ENCODE data around the gene CACNA2D4. TPM values are rescaled to one million over a fixed set of nuclear protein-coding genes. Genes with fewer than 3 reads are reported as not detected.

Gene CACNA2D4
- total and polyA plus RNA-seq, 2 donors (not counting 3 experiments of a cell fraction or from before 2014, with no cell fraction given) = 0.58 to 0.73 TPM

GRCh38 chr12:1795221-1795784, 123.1 kb downstream of the CACNA2D4 start:
- TF ChIP-seq EZH2 (IDR thresholded peaks at IDR 0.05; ENCODE audit: borderline replicate concordance, low read depth, low read length, severe bottlenecking) = no peak
- TF ChIP-seq MYC (IDR thresholded peaks at IDR 0.05; ENCODE audit: low read depth, low read length) = no peak
- TF ChIP-seq FOS (IDR thresholded peaks at IDR 0.05; ENCODE audit: borderline replicate concordance, insufficient read depth, low read length) = no peak
- no peak for TF ChIP-seq POLR2AphosphoS5 (IDR thresholded peaks at IDR 0.05; ENCODE audit: insufficient read depth, low read depth, low read length)
- no peak for TF ChIP-seq CTCF (IDR thresholded peaks at IDR 0.05; ENCODE audit: extremely low read depth in 1 of 2, insufficient read depth in 1 of 2, low read depth in 1 of 2, low read length in 2 of 2)
- TF ChIP-seq GATA2 (IDR thresholded peaks at IDR 0.05; ENCODE audit: insufficient read depth, insufficient read length, low read depth, low read length) = no peak
- TF ChIP-seq POLR2A (IDR thresholded peaks at IDR 0.05; ENCODE audit: low read depth, low read length) = no peak
- TF ChIP-seq MAX (IDR thresholded peaks at IDR 0.05; ENCODE audit: insufficient read depth, insufficient read length) = no peak
- no peak for TF ChIP-seq JUN (IDR thresholded peaks at IDR 0.05; ENCODE audit: borderline replicate concordance, insufficient read depth, insufficient read length, low read depth)
- H3K9me1 ChIP-seq (replicated peaks; ENCODE audit: control insufficient read depth, extremely low read depth, insufficient read depth, low read length) = no peaks in the 10 kb centered on the region
- intact Hi-C loops (cut with micrococcal nuclease) (no loop called here), dilution Hi-C loops (cut with MboI; ENCODE audit: extremely low pct_ligation_motif_present, low sequenced_read_pairs) (no loop called here)
- no peaks in the 10 kb centered on the region for H3K27me3 ChIP-seq (ENCODE audit: control insufficient read depth in 2 of 2, insufficient read depth in 2 of 2, low read length in 2 of 2)
- no peak for DNase-seq (ENCODE audit: low read depth, low spot score)
- H3K9me3 ChIP-seq (replicated peaks; ENCODE audit: control insufficient read depth, insufficient read depth, low read length) = no peaks in the 10 kb centered on the region
- ChIA-PET CTCF (interaction anchor here (0.6 to 8.1 kb wide), 13 partner anchors 10 to 789 kb away, joined by 3 to 226 read pairs (median 3); partner anchors contain the start of gene DCP1B), POLR2A (no interaction called here)
- FAIRE-seq = no peak
- H3K79me2 ChIP-seq (ENCODE audit: control insufficient read depth, insufficient read depth, low read length) = no peaks in the 10 kb centered on the region
- H4K20me1 ChIP-seq (replicated peaks; ENCODE audit: control insufficient read depth, extremely low read depth, insufficient read depth, low read length) = no peaks in the 10 kb centered on the region
- H3K4me1 ChIP-seq (ENCODE audit: control insufficient read depth, extremely low read depth, insufficient read depth, low read length) = peaks cover 12% of the 10 kb centered on the region
- no peak overlapping the region for H3K27ac ChIP-seq (ENCODE audit: insufficient read depth, low read depth, low read length)
- H3K36me3 ChIP-seq (ENCODE audit: control insufficient read depth in 2 of 2, extremely low read depth in 1 of 2, insufficient read depth in 2 of 2, low read length in 2 of 2) = no peaks in the 10 kb centered on the region
- no peak overlapping the region for H3K4me2 ChIP-seq (ENCODE audit: insufficient read depth, low read length)
- no peak overlapping the region for H2AFZ ChIP-seq (ENCODE audit: low read depth, low read length)
- no TSS peak for BruUV-seq (replicated peaks)
- H3K9ac ChIP-seq (replicated peaks; ENCODE audit: extremely low read depth, insufficient read depth, low read length) = no peak overlapping the region
- H3K4me3 ChIP-seq (replicated peaks in 1 of 3; ENCODE audit: insufficient read depth in 1 of 3, low read depth in 1 of 3, low read length in 3 of 3) = no peak overlapping the region

Data from endothelial cell of umbilical vein (primary cell).